Mucosa of stomach (tissue), 1 donor: ENCODE data around the gene ADAMTS7.
"Not testable (repeated sequence)": the region's sequence is repeated elsewhere in the genome, so short reads cannot be mapped to it uniquely, and the experiment has no call there.

Experiments
- H3K27me3 ChIP-seq: one replicate; pipeline ENCODE4 v1.7.0; 2013; ENCODE audit warnings: mild to moderate bottlenecking, low read length; ENCODE audit not compliant: control insufficient read depth, insufficient read depth
- H3K36me3 ChIP-seq: one replicate; pipeline ENCODE4 v1.7.0; 2013; ENCODE audit warnings: low read length; ENCODE audit not compliant: control insufficient read depth, insufficient read depth
- H3K4me1 ChIP-seq: one replicate; pipeline ENCODE4 v1.7.0; 2013; ENCODE audit warnings: mild to moderate bottlenecking, low read length; ENCODE audit not compliant: control insufficient read depth, insufficient read depth
- H3K4me3 ChIP-seq: one replicate; pipeline ENCODE4 v1.7.0; 2013; ENCODE audit warnings: low read length
- H3K9ac ChIP-seq: one replicate; pipeline ENCODE4 v1.7.0; 2013; ENCODE audit warnings: mild to moderate bottlenecking, low read length, moderate library complexity
- H3K9me3 ChIP-seq: one replicate; pipeline ENCODE4 v1.7.0; 2013; ENCODE audit warnings: mild to moderate bottlenecking, low read length, moderate library complexity; ENCODE audit not compliant: control insufficient read depth
- donor health status: Pancreatic carcinoma.

The ADAMTS7 gene

GRCh38 chr15:78810362-78811123 lies 721 bp downstream of the ADAMTS7 start:
- H3K36me3 ChIP-seq: no peaks in the 10 kb centered on the region
- peak overlapping the region; percentile 31 for H3K9ac ChIP-seq
- peaks cover 11% of the 10 kb centered on the region for H3K4me1 ChIP-seq
- peaks cover 32% of the 10 kb centered on the region for H3K27me3 ChIP-seq
- H3K9me3 ChIP-seq: no peaks in the 10 kb centered on the region
- H3K4me3 ChIP-seq: no peak overlapping the region

DNA sequence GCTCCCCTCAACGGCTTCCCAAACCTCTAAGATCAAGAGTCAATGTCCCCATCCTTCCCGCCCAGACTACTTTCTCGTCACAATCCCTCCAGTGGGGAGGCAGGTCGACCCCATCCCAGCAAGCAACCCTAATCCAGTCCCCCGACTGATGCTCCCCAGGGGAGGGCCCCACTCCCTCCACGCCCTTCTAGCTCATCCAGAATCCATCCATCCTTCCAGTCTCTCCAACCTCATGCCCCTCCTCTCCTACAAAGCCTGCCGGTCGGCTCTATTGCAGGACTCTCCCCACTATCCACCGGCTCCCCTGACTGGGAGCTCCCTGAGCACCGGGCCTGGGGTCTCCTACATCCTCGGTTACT lies 1.3 kb downstream of the ADAMTS7 start:
- H3K36me3 ChIP-seq: no peaks in the 10 kb centered on the region
- no peaks in the 10 kb centered on the region for H3K9me3 ChIP-seq
- H3K4me3 ChIP-seq: no peak overlapping the region
- peak overlapping the region; percentile 31 for H3K9ac ChIP-seq
- peaks cover 32% of the 10 kb centered on the region for H3K27me3 ChIP-seq
- peaks cover 11% of the 10 kb centered on the region for H3K4me1 ChIP-seq

GRCh38 chr15:78808550-78808949 lies 2.7 kb downstream of the ADAMTS7 start:
- Histone ChIP-seq H3K4me1 (peaks cover 11% of the 10 kb centered on the region), H3K4me3 (no peak overlapping the region), H3K27me3 (peaks cover 32% of the 10 kb centered on the region), H3K36me3 (no peaks in the 10 kb centered on the region), H3K9me3 (no peaks in the 10 kb centered on the region), H3K9ac (no peak overlapping the region)

DNA sequence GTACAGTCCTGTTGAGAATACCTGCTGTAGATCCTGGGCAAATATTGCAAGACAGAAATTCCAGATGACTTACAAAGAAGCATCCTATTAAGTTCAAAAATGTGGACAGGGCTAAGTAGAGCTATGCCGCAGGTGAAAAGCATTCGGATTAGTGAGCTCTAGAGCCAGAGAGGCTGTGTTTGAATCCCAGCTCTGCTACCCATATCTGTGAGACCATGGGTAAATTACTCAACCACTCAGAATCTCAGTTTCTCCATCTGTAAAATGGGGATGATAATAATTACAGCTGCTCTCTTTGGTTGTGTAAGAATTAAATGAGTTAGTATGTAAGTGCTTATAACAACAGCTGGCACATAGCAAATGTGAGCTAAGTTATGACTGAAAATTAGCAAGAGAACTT lies 3.9 kb downstream of the ADAMTS7 start:
- Histone ChIP-seq H3K27me3 (peaks cover 31% of the 10 kb centered on the region), H3K9me3 (no peaks in the 10 kb centered on the region), H3K4me1 (peaks cover 11% of the 10 kb centered on the region), H3K4me3 (no peak overlapping the region), H3K9ac (no peak overlapping the region), H3K36me3 (no peaks in the 10 kb centered on the region)

DNA sequence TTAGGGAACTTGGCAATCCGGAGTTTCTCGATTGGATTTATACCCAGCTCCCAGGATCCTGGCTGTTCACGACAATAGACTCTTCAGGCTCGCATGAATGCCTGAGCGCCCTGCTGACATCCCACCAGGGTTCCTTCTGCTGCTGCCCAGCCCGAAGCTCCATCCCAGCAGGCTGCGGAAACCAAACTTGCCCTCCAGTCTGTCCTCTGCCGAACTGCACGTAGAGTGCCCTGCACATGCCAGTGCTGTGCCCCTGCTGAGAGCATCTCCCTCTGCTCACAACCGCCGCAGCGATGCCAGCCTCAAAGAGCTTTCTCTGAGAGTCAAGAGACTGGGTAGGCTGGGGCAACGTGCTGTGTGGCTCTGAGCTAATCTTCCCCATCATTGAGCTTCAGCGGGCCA lies 6.9 kb downstream of the ADAMTS7 start:
- Histone ChIP-seq H3K9ac (no peak overlapping the region), H3K4me3 (no peak overlapping the region), H3K9me3 (no peaks in the 10 kb centered on the region), H3K4me1 (no peaks in the 10 kb centered on the region), H3K27me3 (peaks cover 2% of the 10 kb centered on the region), H3K36me3 (no peaks in the 10 kb centered on the region)

DNA sequence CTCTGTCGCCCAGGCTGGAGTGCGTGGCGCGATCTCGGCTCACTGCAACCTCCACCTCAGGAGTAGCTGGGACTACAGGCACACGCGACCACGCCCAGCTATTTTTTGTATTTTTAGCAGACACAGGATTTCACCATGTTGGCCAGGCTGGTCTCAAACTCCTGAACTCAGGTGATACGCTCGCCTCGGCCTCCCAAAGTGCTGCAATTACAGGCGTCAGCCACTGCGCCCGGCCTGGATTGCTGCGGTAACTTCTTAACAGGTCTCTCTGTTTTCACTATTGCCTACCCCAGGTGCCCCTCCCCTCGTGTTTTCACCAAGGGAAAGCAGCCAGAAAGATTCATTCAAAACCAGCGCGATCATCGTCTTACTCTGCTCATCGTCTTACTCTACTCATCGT lies 10.5 kb downstream of the ADAMTS7 start:
- no peaks in the 10 kb centered on the region for H3K27me3 ChIP-seq
- no peaks in the 10 kb centered on the region for H3K4me1 ChIP-seq
- no peaks in the 10 kb centered on the region for H3K9me3 ChIP-seq
- no peaks in the 10 kb centered on the region for H3K36me3 ChIP-seq
- H3K4me3 ChIP-seq: no peak overlapping the region
- H3K9ac ChIP-seq: no peak overlapping the region

GRCh38 chr15:78800189-78800588 lies 11.1 kb downstream of the ADAMTS7 start:
- no peak overlapping the region for H3K9ac ChIP-seq
- no peak overlapping the region for H3K4me3 ChIP-seq
- no peaks in the 10 kb centered on the region for H3K27me3 ChIP-seq
- H3K36me3 ChIP-seq: no peaks in the 10 kb centered on the region
- H3K9me3 ChIP-seq: no peaks in the 10 kb centered on the region
- no peaks in the 10 kb centered on the region for H3K4me1 ChIP-seq

DNA sequence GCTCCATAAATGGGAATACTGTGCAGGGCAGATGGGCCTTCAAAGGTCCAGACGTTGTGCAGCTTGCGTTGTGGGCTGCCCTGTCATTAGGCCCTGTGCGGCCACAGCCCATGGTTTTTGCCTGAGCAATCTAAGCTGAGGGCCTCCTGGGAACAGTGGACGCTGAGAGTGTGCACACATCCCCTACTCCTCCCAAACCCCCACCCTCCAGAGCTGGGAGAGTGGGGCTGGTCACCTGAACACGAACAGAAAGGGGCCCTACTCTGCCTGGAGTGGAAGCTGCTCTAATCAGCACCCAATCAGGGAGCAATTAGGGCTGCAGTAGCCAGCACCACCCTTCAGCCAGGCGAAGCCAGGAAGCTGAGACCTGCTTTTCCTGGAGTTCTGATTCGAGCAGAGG lies 12.2 kb downstream of the ADAMTS7 start:
- not testable (repeated sequence) for H3K4me3 ChIP-seq, H3K9ac ChIP-seq, H3K9me3 ChIP-seq, H3K27me3 ChIP-seq, H3K4me1 ChIP-seq, H3K36me3 ChIP-seq

DNA sequence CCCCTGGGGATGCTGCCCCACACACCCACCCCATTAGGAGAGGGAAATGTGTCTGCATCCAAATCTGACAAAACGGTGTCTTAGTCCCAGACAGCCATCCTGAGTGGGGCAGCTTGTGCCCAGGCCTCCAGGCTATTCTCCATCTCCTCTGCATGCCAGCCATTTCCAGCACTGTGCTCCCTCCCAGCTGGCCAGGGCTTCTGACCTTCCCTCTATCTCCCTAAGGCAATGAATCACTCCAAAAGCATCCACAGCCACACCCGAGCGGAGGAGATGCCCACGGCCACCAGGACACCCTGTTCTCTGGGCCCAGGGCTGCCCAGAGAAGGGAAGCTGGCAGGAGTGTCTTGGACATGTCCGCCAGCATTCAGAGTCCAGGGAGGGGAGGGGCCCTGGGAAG lies 12.9 kb downstream of the ADAMTS7 start:
- not testable (repeated sequence) for H3K9ac ChIP-seq, H3K4me3 ChIP-seq, H3K36me3 ChIP-seq, H3K9me3 ChIP-seq, H3K27me3 ChIP-seq, H3K4me1 ChIP-seq

GRCh38 chr15:78797951-78798350 lies 13.3 kb downstream of the ADAMTS7 start:
- Histone ChIP-seq H3K27me3 (no peaks in the 10 kb centered on the region), H3K9me3 (no peaks in the 10 kb centered on the region), H3K9ac (no peak overlapping the region)

GRCh38 chr15:78796510-78796909 lies 14.8 kb downstream of the ADAMTS7 start:
- no peaks in the 10 kb centered on the region for H3K36me3 ChIP-seq
- no peaks in the 10 kb centered on the region for H3K27me3 ChIP-seq
- no peak overlapping the region for H3K4me3 ChIP-seq
- H3K4me1 ChIP-seq: no peaks in the 10 kb centered on the region
- no peaks in the 10 kb centered on the region for H3K9me3 ChIP-seq
- H3K9ac ChIP-seq: no peak overlapping the region

More at GRCh38 chr15:78797951-78798350, 13.3 kb downstream of the ADAMTS7 start:
- H3K4me1 ChIP-seq: no peaks in the 10 kb centered on the region
- no peaks in the 10 kb centered on the region for H3K36me3 ChIP-seq
- no peak overlapping the region for H3K4me3 ChIP-seq

GRCh38 chr15:78795043-78795442 lies 16.2 kb downstream of the ADAMTS7 start:
- H3K4me1 ChIP-seq: no peaks in the 10 kb centered on the region
- H3K4me3 ChIP-seq: no peak overlapping the region
- H3K9ac ChIP-seq: no peak overlapping the region
- H3K9me3 ChIP-seq: no peaks in the 10 kb centered on the region
- H3K27me3 ChIP-seq: no peaks in the 10 kb centered on the region
- H3K36me3 ChIP-seq: no peaks in the 10 kb centered on the region

- H3K4me1 ChIP-seq, H3K36me3 ChIP-seq, H3K27me3 ChIP-seq, H3K4me3 ChIP-seq, H3K9me3 ChIP-seq, H3K9ac ChIP-seq: not testable (repeated sequence)
These were observed 16.8 kb downstream of the ADAMTS7 start for GRCh38 chr15:78794446-78794845.
